DOHH2 (cell line): ENCODE measurements around the gene OR51M1.
"Not testable (repeated sequence)": the region's sequence is repeated elsewhere in the genome, so short reads cannot be mapped to it uniquely, and the experiment has no call there.

Source experiments
- H3F3A ChIP-seq: fragments of 200-600 bp; sonication (generic), shearing (Covaris generic); 2 replicates; pipeline ENCODE4 v1.6.0; 2016; ENCODE audit warnings: antibody characterized with exemption, mild to moderate bottlenecking; ENCODE audit not compliant: control insufficient read depth, insufficient read depth
- H3K27ac ChIP-seq: fragments of 200-600 bp; sonication (generic); 2 replicates; pipeline ENCODE4 v1.5.1; 2014; ENCODE audit warnings: low read depth, mild to moderate bottlenecking, low read length, moderate library complexity
- H3K27me3 ChIP-seq: fragments of 200-600 bp; sonication (generic); 2 replicates; pipeline ENCODE4 v1.6.1; 2014; ENCODE audit warnings: mild to moderate bottlenecking, low read length, mixed read lengths; ENCODE audit not compliant: control insufficient read depth
- H3K36me3 ChIP-seq: fragments of 200-600 bp; sonication (generic); 2 replicates; pipeline ENCODE4 v1.6.1; 2014; ENCODE audit warnings: mild to moderate bottlenecking, low read length, moderate library complexity, mixed read lengths; ENCODE audit not compliant: control insufficient read depth
- H3K4me1 ChIP-seq: fragments of 200-600 bp; sonication (generic); 2 replicates; pipeline ENCODE4 v1.6.1; 2014; ENCODE audit warnings: mild to moderate bottlenecking, low read length, mixed read lengths; ENCODE audit not compliant: control insufficient read depth
- H3K4me2 ChIP-seq: fragments of 200-600 bp; sonication (generic); 2 replicates; pipeline ENCODE4 v1.6.0; 2014; ENCODE audit warnings: mild to moderate bottlenecking, low read length, moderate library complexity
- H3K4me3 ChIP-seq: fragments of 200-600 bp; sonication (generic); 2 replicates; pipeline ENCODE4 v1.5.1; 2014; ENCODE audit warnings: mild to moderate bottlenecking, low read length, mixed read lengths
- H3K79me2 ChIP-seq: fragments of 200-600 bp; sonication (generic); 2 replicates; pipeline ENCODE4 v1.6.1; 2014; ENCODE audit warnings: mild to moderate bottlenecking, low read length, mixed read lengths; ENCODE audit not compliant: control insufficient read depth
- H3K9me2 ChIP-seq: fragments of 200-600 bp; sonication (generic); replicated peaks from 2 replicates; pipeline ENCODE4 v1.6.1; 2014; ENCODE audit warnings: mild to moderate bottlenecking, low read length, mixed read lengths; ENCODE audit not compliant: control insufficient read depth
- H3K9me3 ChIP-seq: fragments of 200-600 bp; sonication (generic); 2 replicates; pipeline ENCODE4 v1.6.1; 2014; ENCODE audit warnings: antibody characterized with exemption, low read length, mixed read lengths; ENCODE audit not compliant: control insufficient read depth, insufficient read depth
- H4K20me1 ChIP-seq: fragments of 200-600 bp; sonication (generic); 2 replicates; pipeline ENCODE4 v1.6.0; 2014; ENCODE audit warnings: low read depth, mild to moderate bottlenecking, antibody characterized with exemption, low read length, moderate library complexity; ENCODE audit not compliant: control insufficient read depth, insufficient read depth
- CTCF ChIP-seq: fragments of 200-600 bp; sonication (generic); IDR thresholded peaks from one replicate; pipeline ENCODE4 v1.5.1; 2014; ENCODE audit warnings: antibody characterized with exemption, mild to moderate bottlenecking, low read depth, low read length; ENCODE audit not compliant: poor library complexity, severe bottlenecking
- EZH2phosphoT487 ChIP-seq: fragments of 200-600 bp; sonication (generic); IDR thresholded peaks from 2 replicates; pipeline ENCODE4 v1.6.1; 2017; ENCODE audit warnings: borderline replicate concordance, mild to moderate bottlenecking, antibody characterized with exemption, low read length, moderate library complexity, mixed read lengths

OR51M1 gene

DNA sequence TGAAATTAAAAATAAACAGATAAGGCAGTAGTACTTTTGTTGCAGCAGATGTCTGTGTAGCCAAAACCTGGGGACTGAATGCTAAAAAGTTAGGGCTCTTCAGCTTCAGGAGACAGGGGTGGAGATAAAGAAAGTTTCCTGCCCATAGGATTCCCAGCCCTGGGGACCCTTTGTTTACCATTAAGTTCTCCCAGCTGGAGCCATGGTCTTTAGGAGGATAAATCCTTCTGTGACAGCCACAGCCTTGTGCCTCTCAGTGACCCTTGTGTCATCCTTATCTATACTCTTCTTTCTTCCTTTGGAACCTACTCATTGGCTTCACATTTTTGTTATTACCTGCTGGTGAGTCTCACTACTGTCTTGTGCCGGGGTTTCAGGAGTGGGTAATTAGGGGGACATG lies at the start of gene OR51M1:
Gene OR51M1, plus strand, starts transcription at position 237 of the 400 bp plus-strand sequence. CDS start 5,587 bp downstream, outside the sequence.
- Histone ChIP-seq H3K36me3 (no peaks in the 10 kb centered on the region), H3K79me2 (no peaks in the 10 kb centered on the region)

GRCh38 chr11:5335170-5335569 lies 48.4 kb upstream of the OR51M1 start:
- Histone ChIP-seq H3K4me3 (no peak overlapping the region), H3K27ac (no peak overlapping the region), H3K79me2 (no peaks in the 10 kb centered on the region), H3K9me3 (no peaks in the 10 kb centered on the region), H3K9me2 (no peaks in the 10 kb centered on the region), H3K4me2 (no peak overlapping the region), H3K27me3 (no peaks in the 10 kb centered on the region), H3K4me1 (no peaks in the 10 kb centered on the region), H3F3A (no peaks in the 10 kb centered on the region), H3K36me3 (no peaks in the 10 kb centered on the region), H4K20me1 (no peaks in the 10 kb centered on the region)
- TF ChIP-seq CTCF: no peak
- TF ChIP-seq EZH2phosphoT487: no peak

More for the DNA sequence above, at the start of gene OR51M1:
- Histone ChIP-seq H3K4me1 (no peaks in the 10 kb centered on the region), H3K27ac (no peak within 1 kb of the TSS), H3K4me2 (no peak within 1 kb of the TSS), H3F3A (no peaks in the 10 kb centered on the region), H3K9me2 (no peaks in the 10 kb centered on the region), H3K9me3 (no peaks in the 10 kb centered on the region), H3K4me3 (no peak within 1 kb of the TSS), H3K27me3 (no peaks in the 10 kb centered on the region), H4K20me1 (no peaks in the 10 kb centered on the region)
- TF ChIP-seq EZH2phosphoT487: no peak
- no peak for TF ChIP-seq CTCF

DNA sequence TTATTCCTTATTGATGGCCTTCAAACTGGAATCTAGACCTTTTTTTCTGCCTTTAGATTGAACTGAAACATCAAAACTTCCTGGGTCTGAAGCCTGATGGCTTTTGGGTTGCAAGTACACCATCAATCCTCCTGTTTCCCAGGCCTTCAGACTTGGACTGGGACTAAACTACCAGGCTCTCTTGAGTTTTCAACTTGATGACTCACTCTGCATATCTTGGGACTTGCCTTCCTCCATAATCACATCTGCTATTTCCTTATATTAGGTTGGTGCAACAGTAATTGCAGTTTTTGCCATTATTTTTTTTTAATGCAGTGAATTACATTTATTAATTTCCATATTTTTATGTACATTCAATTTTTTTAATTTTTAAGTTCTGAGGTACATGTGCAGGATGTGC lies 47.3 kb upstream of the OR51M1 start:
- TF ChIP-seq EZH2phosphoT487: no peak
- TF ChIP-seq CTCF: no peak

DNA sequence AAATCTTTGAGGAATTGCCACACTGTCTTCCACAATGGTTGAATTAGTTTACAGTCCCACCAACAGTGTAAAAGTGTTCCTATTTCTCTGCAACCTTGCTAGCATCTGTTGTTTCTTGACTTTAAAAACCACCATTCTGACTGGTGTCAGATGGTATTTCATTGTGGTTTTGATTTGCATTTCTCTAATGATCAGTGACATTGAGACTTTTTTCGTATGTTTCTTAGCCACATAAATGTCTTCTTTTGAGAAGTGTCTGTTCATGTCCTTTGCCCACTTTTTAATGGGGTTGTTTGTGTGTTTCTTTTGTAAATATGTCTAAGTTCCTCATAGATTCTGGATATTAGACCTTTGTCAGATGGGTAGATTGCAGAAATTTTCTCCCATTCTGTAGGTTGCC lies 46.4 kb upstream of the OR51M1 start:
- not testable (repeated sequence) for H3K79me2 ChIP-seq, H3K4me3 ChIP-seq, H3K9me3 ChIP-seq, H3K4me2 ChIP-seq, H4K20me1 ChIP-seq, H3K4me1 ChIP-seq, H3K27me3 ChIP-seq, H3K36me3 ChIP-seq, H3F3A ChIP-seq, H3K9me2 ChIP-seq, H3K27ac ChIP-seq

More for the DNA sequence above, 47.3 kb upstream of the OR51M1 start:
- H3K36me3 ChIP-seq: no peaks in the 10 kb centered on the region
- no peaks in the 10 kb centered on the region for H3K9me3 ChIP-seq
- no peaks in the 10 kb centered on the region for H3K27me3 ChIP-seq
- no peaks in the 10 kb centered on the region for H3K79me2 ChIP-seq
- no peak overlapping the region for H3K4me3 ChIP-seq
- no peak overlapping the region for H3K4me2 ChIP-seq
- no peaks in the 10 kb centered on the region for H3K4me1 ChIP-seq
- H3K27ac ChIP-seq: no peak overlapping the region
- no peaks in the 10 kb centered on the region for H3F3A ChIP-seq
- H3K9me2 ChIP-seq: no peaks in the 10 kb centered on the region
- H4K20me1 ChIP-seq: no peaks in the 10 kb centered on the region
